SH-SY5Y (cell line): ENCODE measurements around the gene DEFB124.

Source experiments
- GATA2 ChIP-seq: IDR thresholded peaks from 2 replicates; pipeline ENCODE4 v1.6.1; 2011; ENCODE audit warnings: mild to moderate bottlenecking, low read depth, low read length
- GATA3 ChIP-seq: IDR thresholded peaks from 2 replicates; pipeline ENCODE4 v1.6.1; 2011; ENCODE audit warnings: low read depth, mild to moderate bottlenecking, low read length, moderate library complexity

DNA sequence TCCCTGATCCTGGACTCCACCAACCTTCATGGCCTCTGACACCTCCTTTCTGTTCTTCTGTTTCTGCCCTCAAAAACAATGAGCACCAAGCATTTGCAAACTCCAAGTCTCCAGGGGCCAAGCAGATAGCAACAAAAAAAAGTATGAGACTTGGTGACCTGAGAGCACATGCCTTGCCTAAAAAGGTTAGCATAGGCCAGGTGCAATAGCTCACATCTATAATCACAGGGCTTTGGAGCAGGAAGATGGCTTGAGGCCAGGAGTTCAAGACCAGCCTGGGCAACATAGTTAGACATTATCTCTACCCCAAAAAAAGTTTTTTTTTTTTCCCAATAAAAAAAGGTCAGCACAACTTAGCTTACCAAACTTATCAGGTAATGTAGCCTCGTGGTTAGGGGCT lies 25.6 kb upstream of the DEFB124 start:
- TF ChIP-seq GATA2 (no peak), GATA3 (no peak)
